Measurements from ENCODE around the gene ZNF618. TPM values are rescaled to one million over a fixed set of nuclear protein-coding genes. Genes with fewer than 3 reads are reported as not detected.

Gene ZNF618
- polyA plus RNA-seq, 1 donor (not counting 4 experiments of a cell fraction or from before 2014, with no cell fraction given) = 2.5 TPM

DNA sequence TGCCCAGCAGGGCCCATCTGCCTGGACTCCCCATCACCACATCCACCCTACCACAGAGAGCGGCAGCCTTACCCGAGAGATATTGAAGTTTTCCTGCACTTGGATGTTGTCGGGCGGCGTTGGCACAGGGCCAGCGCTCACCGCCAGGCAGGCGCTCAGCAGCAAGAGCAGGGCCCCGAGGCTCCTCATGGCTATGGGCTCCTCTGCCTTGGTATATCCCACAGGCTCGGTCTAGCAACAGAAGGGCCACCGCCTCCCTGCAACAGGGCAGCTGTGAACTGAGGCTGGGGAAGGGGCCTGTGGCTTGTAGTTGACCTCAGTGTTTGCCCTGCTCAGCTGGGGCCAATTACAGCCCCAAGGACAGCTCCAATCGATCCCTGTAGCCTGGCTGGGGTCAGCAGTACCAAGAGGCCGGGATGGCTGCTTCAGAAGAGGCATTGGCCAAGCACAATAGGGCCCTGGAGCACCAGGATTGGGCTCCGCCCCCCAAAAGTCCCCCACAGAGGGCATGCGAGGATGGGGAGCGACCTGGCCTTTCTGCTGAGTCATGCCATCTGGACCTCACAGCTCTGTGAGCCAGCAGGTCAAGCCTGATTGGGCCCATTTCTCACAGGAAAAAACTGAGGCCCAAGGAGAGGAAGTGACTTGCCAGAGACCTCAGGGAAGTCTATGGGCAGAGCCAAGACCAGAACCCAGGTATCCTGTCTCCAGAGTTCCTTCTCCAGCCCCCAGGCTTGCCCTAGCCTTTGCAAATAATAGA, 202.1 kb downstream of the ZNF618 start, which contains the start of gene AMBP:
AMBP (minus strand) TSS at position 280 of the 760 bp plus-strand sequence; CDS start at position 189, 91 bp downstream.
- TF ChIP-seq, protein P1, sequence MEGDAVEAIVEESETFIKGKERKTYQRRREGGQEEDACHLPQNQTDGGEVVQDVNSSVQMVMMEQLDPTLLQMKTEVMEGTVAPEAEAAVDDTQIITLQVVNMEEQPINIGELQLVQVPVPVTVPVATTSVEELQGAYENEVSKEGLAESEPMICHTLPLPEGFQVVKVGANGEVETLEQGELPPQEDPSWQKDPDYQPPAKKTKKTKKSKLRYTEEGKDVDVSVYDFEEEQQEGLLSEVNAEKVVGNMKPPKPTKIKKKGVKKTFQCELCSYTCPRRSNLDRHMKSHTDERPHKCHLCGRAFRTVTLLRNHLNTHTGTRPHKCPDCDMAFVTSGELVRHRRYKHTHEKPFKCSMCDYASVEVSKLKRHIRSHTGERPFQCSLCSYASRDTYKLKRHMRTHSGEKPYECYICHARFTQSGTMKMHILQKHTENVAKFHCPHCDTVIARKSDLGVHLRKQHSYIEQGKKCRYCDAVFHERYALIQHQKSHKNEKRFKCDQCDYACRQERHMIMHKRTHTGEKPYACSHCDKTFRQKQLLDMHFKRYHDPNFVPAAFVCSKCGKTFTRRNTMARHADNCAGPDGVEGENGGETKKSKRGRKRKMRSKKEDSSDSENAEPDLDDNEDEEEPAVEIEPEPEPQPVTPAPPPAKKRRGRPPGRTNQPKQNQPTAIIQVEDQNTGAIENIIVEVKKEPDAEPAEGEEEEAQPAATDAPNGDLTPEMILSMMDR (optimal IDR thresholded peaks at IDR 0.05 in 1 of 3, IDR thresholded peaks at IDR 0.05 in 1 of 3, conservative IDR thresholded peaks at IDR 0.05 in 1 of 3; ENCODE audit: extremely low read depth in 1 of 3, insufficient read depth in 2 of 3, low read length in 3 of 3) = no peak
- no peak for TF ChIP-seq EZH2 (IDR thresholded peaks at IDR 0.05; ENCODE audit: low read length)
- peaks cover 40% of the 10 kb centered on the region for H3K27me3 ChIP-seq (ENCODE audit: control insufficient read depth, extremely low read depth, insufficient read depth, low read length)
- DNase-seq (ENCODE audit: low read depth, low spot score) = no peak
- H2AFZ ChIP-seq (ENCODE audit: control insufficient read depth, low read length) = no peak within 1 kb of the TSS
- H3K9me1 ChIP-seq (ENCODE audit: control insufficient read depth, extremely low read depth, insufficient read depth, low read length) = no peaks in the 10 kb centered on the region
- no peak for FAIRE-seq
- no peak within 1 kb of the TSS for H3K4me2 ChIP-seq (ENCODE audit: control insufficient read depth, extremely low read depth, insufficient read depth, low read depth, low read length)
- H3K27ac ChIP-seq (ENCODE audit: control insufficient read depth, insufficient read depth, low read length) = no peak within 1 kb of the TSS
- H3K9me3 ChIP-seq (ENCODE audit: control insufficient read depth, low read depth, low read length) = no peaks in the 10 kb centered on the region
- H3K36me3 ChIP-seq (ENCODE audit: control insufficient read depth in 2 of 2, extremely low read depth in 1 of 2, insufficient read depth in 2 of 2, low read length in 2 of 2) = no peaks in the 10 kb centered on the region
- no peak within 1 kb of the TSS for H3K9ac ChIP-seq (ENCODE audit: control insufficient read depth, extremely low read depth, insufficient read depth, low read length)
- dilution Hi-C loops (cut with MboI; ENCODE audit: extremely low pct_ligation_motif_present, low sequenced_read_pairs) = no loop called here
- H3K4me1 ChIP-seq (ENCODE audit: control insufficient read depth, extremely low read depth, insufficient read depth, low read length) = no peaks in the 10 kb centered on the region
- H3K79me2 ChIP-seq (ENCODE audit: control insufficient read depth, insufficient read depth, low read length) = no peaks in the 10 kb centered on the region
- H4K20me1 ChIP-seq (ENCODE audit: control insufficient read depth, extremely low read depth, insufficient read depth, low read length) = no peaks in the 10 kb centered on the region
- H3K4me3 ChIP-seq (ENCODE audit: control insufficient read depth in 2 of 3, extremely low read depth in 1 of 3, insufficient read depth in 2 of 3, low read depth in 1 of 3, low read length in 3 of 3) = no peak within 1 kb of the TSS

DNA sequence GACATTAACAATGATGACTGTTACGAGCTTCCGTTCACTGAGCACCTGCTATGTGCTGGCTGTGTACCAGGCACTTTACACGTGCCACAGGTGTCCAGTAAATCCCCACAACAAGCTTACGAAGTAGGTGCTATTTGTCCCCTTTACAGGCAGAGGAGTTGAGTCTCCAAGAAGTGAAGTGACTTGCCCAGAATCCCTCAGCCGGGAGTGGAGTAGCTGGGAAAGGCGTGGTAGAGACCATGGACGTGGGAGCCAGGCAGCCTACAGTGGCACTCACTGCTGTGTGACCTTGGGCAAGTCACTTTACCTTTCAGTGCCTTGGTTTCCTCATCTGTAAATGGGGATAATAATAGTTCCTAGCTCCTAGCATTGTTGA, 202.7 kb downstream of the ZNF618 start:
- Histone ChIP-seq H4K20me1 (ENCODE audit: control insufficient read depth, extremely low read depth, insufficient read depth, low read length) (no peaks in the 10 kb centered on the region), H3K27ac (ENCODE audit: control insufficient read depth, insufficient read depth, low read length) (no peak overlapping the region), H3K36me3 (ENCODE audit: control insufficient read depth in 2 of 2, extremely low read depth in 1 of 2, insufficient read depth in 2 of 2, low read length in 2 of 2) (no peaks in the 10 kb centered on the region), H3K27me3 (ENCODE audit: control insufficient read depth, extremely low read depth, insufficient read depth, low read length) (peaks cover 40% of the 10 kb centered on the region), H3K79me2 (ENCODE audit: control insufficient read depth, insufficient read depth, low read length) (no peaks in the 10 kb centered on the region), H3K9ac (ENCODE audit: control insufficient read depth, extremely low read depth, insufficient read depth, low read length) (no peak overlapping the region), H3K4me3 (ENCODE audit: control insufficient read depth in 2 of 3, extremely low read depth in 1 of 3, insufficient read depth in 2 of 3, low read depth in 1 of 3, low read length in 3 of 3) (no peak overlapping the region), H3K9me3 (ENCODE audit: control insufficient read depth, low read depth, low read length) (no peaks in the 10 kb centered on the region), H3K4me2 (ENCODE audit: control insufficient read depth, extremely low read depth, insufficient read depth, low read depth, low read length) (no peak overlapping the region), H3K9me1 (ENCODE audit: control insufficient read depth, extremely low read depth, insufficient read depth, low read length) (no peaks in the 10 kb centered on the region), H2AFZ (ENCODE audit: control insufficient read depth, low read length) (no peak overlapping the region), H3K4me1 (ENCODE audit: control insufficient read depth, extremely low read depth, insufficient read depth, low read length) (no peaks in the 10 kb centered on the region)
- FAIRE-seq = no peak
- TF ChIP-seq EZH2 (IDR thresholded peaks at IDR 0.05; ENCODE audit: low read length) = no peak
- TF ChIP-seq, protein P1 (optimal IDR thresholded peaks at IDR 0.05 in 1 of 3, IDR thresholded peaks at IDR 0.05 in 1 of 3, conservative IDR thresholded peaks at IDR 0.05 in 1 of 3; ENCODE audit: extremely low read depth in 1 of 3, insufficient read depth in 2 of 3, low read length in 3 of 3) = no peak
- no peak for DNase-seq (ENCODE audit: low read depth, low spot score)
- dilution Hi-C loops (cut with MboI; ENCODE audit: extremely low pct_ligation_motif_present, low sequenced_read_pairs) = no loop called here
